HEK293 (cell line): ENCODE measurements around the gene TCF3.
A peak's percentile ranks its signal among the peaks of the same experiment; 100 is the strongest.
"Not testable (repeated sequence)": the region's sequence is repeated elsewhere in the genome, so short reads cannot be mapped to it uniquely, and the experiment has no call there.

Experiments
- CTCF ChIA-PET: fragments of 350-600 bp; formaldehyde crosslinking; extraction: SDS; loops from one replicate; lab custom pipeline; 2021; ENCODE audit warnings: antibody characterized with exemption; lab: Yijun Ruan, JAX
- POLR2A ChIA-PET: fragments of 300-600 bp; formaldehyde crosslinking; extraction: SDS; loops from one replicate; lab custom pipeline; 2020; ENCODE audit warnings: antibody characterized with exemption, inconsistent platforms; lab: Yijun Ruan, JAX
- H3K27ac ChIP-seq: fragments of 200-500 bp; sonication (Bioruptor generic); 2 replicates; pipeline ENCODE4 v1.5.1; 2014; ENCODE audit warnings: low read depth, low read length, control low read depth, inconsistent platforms; ENCODE audit errors: extremely low read depth
- H3K36me3 ChIP-seq, 2 experiments: fragments of 200-500 bp in 1 of 2; sonication (Bioruptor generic) in 1 of 2; 1 replicate in 1 of 2; 2 replicates in 1 of 2; pipeline ENCODE4 v1.5.1; 2014 to 2017; ENCODE audit warnings: inconsistent platforms in 2 of 2, low read length in 2 of 2; ENCODE audit not compliant: control insufficient read depth in 2 of 2, insufficient read depth in 1 of 2
- H3K4me1 ChIP-seq: fragments of 200-500 bp; sonication (Bioruptor generic); 2 replicates; pipeline ENCODE4 v1.5.1; 2014; ENCODE audit warnings: mild to moderate bottlenecking, low read length, inconsistent platforms; ENCODE audit not compliant: control insufficient read depth, insufficient read depth
- H3K4me3 ChIP-seq: 2 replicates; pipeline ENCODE4 v1.5.1; 2011; ENCODE audit warnings: low read depth, mild to moderate bottlenecking, control low read depth, low read length, moderate library complexity
- H3K9me3 ChIP-seq: fragments of 200-500 bp; sonication (Bioruptor generic); 2 replicates; pipeline ENCODE4 v1.5.1; 2014; ENCODE audit warnings: low read depth, low read length, inconsistent platforms; ENCODE audit not compliant: control insufficient read depth, insufficient read depth
- KLF8 ChIP-seq: fragments of 450-650 bp; formaldehyde crosslinking; IDR thresholded peaks from 2 replicates; pipeline ENCODE4 v1.5.1; 2016; ENCODE audit warnings: missing biosample characterization, missing genetic modification characterization
- MEIS1 ChIP-seq: sonication (generic); formaldehyde crosslinking; IDR thresholded peaks from 2 replicates; pipeline ENCODE4 v1.8.1; 2022; ENCODE audit warnings: missing genetic modification reagents, mild to moderate bottlenecking, borderline replicate concordance
- SALL2 ChIP-seq: fragments of 450-650 bp; formaldehyde crosslinking; IDR thresholded peaks from 2 replicates; pipeline ENCODE4 v1.5.0; 2017; ENCODE audit warnings: missing biosample characterization, mild to moderate bottlenecking, missing genetic modification characterization, borderline replicate concordance
- SETDB1 ChIP-seq: IDR thresholded peaks from one replicate; pipeline ENCODE4 v1.6.1; 2017; ENCODE audit warnings: mild to moderate bottlenecking, low read length, moderate library complexity, mixed read lengths; ENCODE audit not compliant: insufficient read length
- ZBTB8A ChIP-seq: fragments of 450-650 bp; formaldehyde crosslinking; IDR thresholded peaks from 2 replicates; pipeline ENCODE4 v1.5.1; 2016; ENCODE audit warnings: missing biosample characterization, missing genetic modification characterization
- ZNF140 ChIP-seq: fragments of 450-650 bp; formaldehyde crosslinking; IDR thresholded peaks from 2 replicates; pipeline ENCODE4 v1.5.1; 2016; ENCODE audit warnings: missing biosample characterization, missing genetic modification characterization
- ZNF561 ChIP-seq: fragments of 450-650 bp; IDR thresholded peaks from 2 replicates; pipeline ENCODE4 v1.5.1; 2018; ENCODE audit warnings: missing biosample characterization, missing genetic modification characterization, borderline replicate concordance
- ZNF621 ChIP-seq: fragments of 450-650 bp; formaldehyde crosslinking; IDR thresholded peaks from 2 replicates; pipeline ENCODE4 v1.5.1; 2017; ENCODE audit warnings: missing biosample characterization, missing genetic modification characterization
- ZNF664 ChIP-seq: fragments of 450-650 bp; formaldehyde crosslinking; IDR thresholded peaks from 2 replicates; pipeline ENCODE4 v1.5.1; 2016; ENCODE audit warnings: missing biosample characterization, missing genetic modification characterization
- ZNF692 ChIP-seq: fragments of 450-650 bp; formaldehyde crosslinking; IDR thresholded peaks from 2 replicates; pipeline ENCODE4 v1.5.1; 2016; ENCODE audit warnings: missing biosample characterization, missing genetic modification characterization
- ZNF704 ChIP-seq: fragments of 450-650 bp; formaldehyde crosslinking; IDR thresholded peaks from 2 replicates; pipeline ENCODE4 v1.5.1; 2016; ENCODE audit warnings: missing biosample characterization, missing genetic modification characterization
- ZSCAN23 ChIP-seq: fragments of 450-650 bp; formaldehyde crosslinking; IDR thresholded peaks from 2 replicates; pipeline ENCODE4 v1.5.1; 2016; ENCODE audit warnings: missing biosample characterization, missing genetic modification characterization
- TF ChIP-seq, protein P1 (sequence below): fragments of 450-650 bp; formaldehyde crosslinking; IDR thresholded peaks from 2 replicates; pipeline ENCODE4 v1.5.1; 2016; ENCODE audit warnings: missing biosample characterization, missing genetic modification characterization
- TF ChIP-seq, protein P2 (sequence below): fragments of 450-650 bp; formaldehyde crosslinking; IDR thresholded peaks from 2 replicates; pipeline ENCODE4 v1.5.1; 2016; ENCODE audit warnings: missing biosample characterization, missing genetic modification characterization

The TCF3 gene

DNA sequence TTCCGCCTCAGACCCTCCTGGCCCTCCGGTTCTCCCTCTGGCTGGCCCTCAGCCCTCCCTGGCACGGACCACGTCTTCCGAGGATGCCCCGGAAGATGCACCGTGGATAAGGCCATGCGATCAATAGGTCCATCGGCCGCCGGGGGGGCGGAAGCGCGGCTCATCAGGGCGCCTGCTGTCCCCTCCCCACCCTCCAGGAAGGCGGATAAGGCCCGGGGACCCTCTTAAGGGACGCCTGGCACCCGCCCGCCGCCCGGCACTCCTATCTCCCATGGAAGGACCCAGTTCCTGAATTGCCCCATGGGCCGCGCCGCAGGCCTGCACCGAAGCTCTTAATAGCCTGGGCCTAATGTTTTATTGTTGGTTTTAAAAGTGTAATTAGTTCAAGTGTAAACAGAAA lies 46.2 kb upstream of the TCF3 start:
- no peak for TF ChIP-seq ZSCAN23
- TF ChIP-seq ZNF692 (tag by site-specific recombination), result no peak
- no peak for TF ChIP-seq SALL2
- TF ChIP-seq, protein P1, sequence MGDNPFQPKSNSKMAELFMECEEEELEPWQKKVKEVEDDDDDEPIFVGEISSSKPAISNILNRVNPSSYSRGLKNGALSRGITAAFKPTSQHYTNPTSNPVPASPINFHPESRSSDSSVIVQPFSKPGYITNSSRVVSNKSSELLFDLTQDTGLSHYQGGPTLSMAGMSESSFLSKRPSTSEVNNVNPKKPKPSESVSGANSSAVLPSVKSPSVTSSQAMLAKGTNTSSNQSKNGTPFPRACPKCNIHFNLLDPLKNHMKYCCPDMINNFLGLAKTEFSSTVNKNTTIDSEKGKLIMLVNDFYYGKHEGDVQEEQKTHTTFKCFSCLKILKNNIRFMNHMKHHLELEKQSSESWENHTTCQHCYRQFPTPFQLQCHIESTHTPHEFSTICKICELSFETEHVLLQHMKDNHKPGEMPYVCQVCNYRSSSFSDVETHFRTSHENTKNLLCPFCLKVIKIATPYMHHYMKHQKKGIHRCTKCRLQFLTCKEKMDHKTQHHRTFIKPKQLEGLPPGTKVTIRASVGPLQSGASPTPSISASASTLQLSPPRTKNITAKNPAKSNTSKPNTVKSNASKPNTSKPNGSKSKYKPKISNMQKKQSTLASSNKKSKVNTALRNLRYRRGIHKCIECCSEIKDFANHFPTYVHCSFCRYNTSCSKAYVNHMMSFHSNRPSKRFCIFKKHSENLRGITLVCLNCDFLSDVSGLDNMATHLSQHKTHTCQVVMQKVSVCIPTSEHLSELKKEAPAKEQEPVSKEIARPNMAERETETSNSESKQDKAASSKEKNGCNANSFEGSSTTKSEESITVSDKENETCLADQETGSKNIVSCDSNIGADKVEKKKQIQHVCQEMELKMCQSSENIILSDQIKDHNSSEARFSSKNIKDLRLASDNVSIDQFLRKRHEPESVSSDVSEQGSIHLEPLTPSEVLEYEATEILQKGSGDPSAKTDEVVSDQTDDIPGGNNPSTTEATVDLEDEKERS (tag by site-specific recombination), result no peak
- no peak for TF ChIP-seq ZNF561 (tag by site-specific recombination)
- TF ChIP-seq ZNF140 (tag by site-specific recombination), result no peak
- no peak for TF ChIP-seq ZNF664 (tag by site-specific recombination)
- TF ChIP-seq MEIS1 (CRISPR knock-in tag), result no peak
- no peak for TF ChIP-seq ZNF621 (tag by site-specific recombination)
- no peak for TF ChIP-seq ZBTB8A (tag by site-specific recombination)
- no peak for TF ChIP-seq ZNF704 (tag by site-specific recombination)
- TF ChIP-seq, all 188 proteins: peak for 0
- Histone ChIP-seq H3K27ac (no peak overlapping the region), H3K4me1 (no peaks in the 10 kb centered on the region), H3K9me3 (no peaks in the 10 kb centered on the region), H3K4me3 (no peak overlapping the region), H3K36me3 (no peaks in the 10 kb centered on the region)
- ChIA-PET POLR2A (no interaction called here), CTCF (interaction anchor here (0.6 kb wide), 1 partner anchor 1420 kb away, joined by 3 read pairs; no protein-coding TSS in a partner anchor)

DNA sequence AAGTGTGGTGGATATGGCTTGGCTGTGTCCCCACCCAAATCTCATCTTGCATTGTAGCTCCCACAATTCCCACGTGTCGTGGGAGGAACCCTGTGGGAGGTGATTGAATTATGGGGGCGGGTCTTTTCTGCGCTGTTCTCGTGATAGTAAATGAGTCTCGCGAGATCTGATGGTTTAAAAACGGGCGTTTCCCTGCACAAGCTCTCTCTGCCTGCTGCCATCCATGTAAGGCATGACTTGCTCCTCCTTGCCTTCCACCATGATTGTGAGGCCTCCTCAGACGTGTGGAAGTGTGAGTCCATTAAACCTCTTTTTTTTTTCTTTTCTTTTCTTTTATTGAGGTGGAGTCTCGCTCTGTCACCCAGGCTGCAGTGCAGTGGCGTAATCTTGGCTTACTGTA lies 43.1 kb upstream of the TCF3 start:
- H3K27ac ChIP-seq, H3K4me3 ChIP-seq, POLR2A ChIA-PET, H3K9me3 ChIP-seq: not testable (repeated sequence)
- peak; percentile 68 for TF ChIP-seq SETDB1
- TF ChIP-seq, protein P1 (tag by site-specific recombination), result peak; percentile 39; the same call in 1 of the 2 replicates
- TF ChIP-seq KLF8 (tag by site-specific recombination), result 0 out of 2 replicates have a peak, but pooled peaks have one; percentile 14
- TF ChIP-seq, protein P2, sequence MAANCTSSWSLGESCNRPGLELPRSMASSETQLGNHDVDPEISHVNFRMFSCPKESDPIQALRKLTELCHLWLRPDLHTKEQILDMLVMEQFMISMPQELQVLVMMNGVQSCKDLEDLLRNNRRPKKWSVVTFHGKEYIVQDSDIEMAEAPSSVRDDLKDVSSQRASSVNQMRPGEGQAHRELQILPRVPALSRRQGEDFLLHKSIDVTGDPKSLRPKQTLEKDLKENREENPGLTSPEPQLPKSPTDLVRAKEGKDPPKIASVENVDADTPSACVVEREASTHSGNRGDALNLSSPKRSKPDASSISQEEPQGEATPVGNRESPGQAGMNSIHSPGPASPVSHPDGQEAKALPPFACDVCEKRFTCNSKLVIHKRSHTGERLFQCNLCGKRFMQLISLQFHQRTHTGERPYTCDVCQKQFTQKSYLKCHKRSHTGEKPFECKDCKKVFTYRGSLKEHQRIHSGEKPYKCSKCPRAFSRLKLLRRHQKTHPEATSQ (tag by site-specific recombination), result 0 out of 2 replicates have a peak, but pooled peaks have one; percentile 66
- TF ChIP-seq, all 188 proteins: peak for 4; not testable (repeated sequence) for 184
- H3K36me3 ChIP-seq, CTCF ChIA-PET, H3K4me1 ChIP-seq: not testable (repeated sequence)
